K562 (cell line): ENCODE measurements around the gene TUBG2. TPM values are rescaled to one million over a fixed set of nuclear protein-coding genes. Genes with fewer than 3 reads are reported as not detected.

Source experiments
- CCAR2 ChIP-seq: fragments of 200-400 bp; formaldehyde crosslinking; IDR thresholded peaks from 2 replicates; pipeline ENCODE4 v1.6.1; 2017; ENCODE audit warnings: mild to moderate bottlenecking, low read depth, low read length
- CTBP1 ChIP-seq: fragments of 450-650 bp; IDR thresholded peaks from 2 replicates; pipeline ENCODE4 v1.6.1; 2016; ENCODE audit warnings: borderline replicate concordance
- ELF4 ChIP-seq: fragments of 450-650 bp; formaldehyde crosslinking; IDR thresholded peaks from 2 replicates; pipeline ENCODE4 v1.4.0; 2022; ENCODE audit warnings: missing genetic modification characterization
- FOXP1 ChIP-seq: sonication (generic); formaldehyde crosslinking; IDR thresholded peaks from 2 replicates; pipeline ENCODE4 v1.8.0; 2022; ENCODE audit warnings: mild to moderate bottlenecking, missing genetic modification reagents
- HLTF ChIP-seq: fragments of 450-650 bp; IDR thresholded peaks from 2 replicates; pipeline ENCODE4 v1.6.1; 2016
- KHSRP ChIP-seq: fragments of 450-650 bp; IDR thresholded peaks from 2 replicates; pipeline ENCODE4 v1.6.1; 2017
- NBN ChIP-seq: fragments of 450-650 bp; IDR thresholded peaks from 2 replicates; pipeline ENCODE4 v1.6.1; 2016; ENCODE audit warnings: low read depth, mild to moderate bottlenecking
- PKNOX1 ChIP-seq: fragments of 450-650 bp; IDR thresholded peaks from 2 replicates; pipeline ENCODE4 v1.6.1; 2016
- STAT6 ChIP-seq: sonication (generic); formaldehyde crosslinking; IDR thresholded peaks from 2 replicates; pipeline ENCODE4 v1.8.1; 2023; ENCODE audit warnings: mild to moderate bottlenecking, missing genetic modification reagents
- ZC3H4 ChIP-seq: sonication (generic); formaldehyde crosslinking; IDR thresholded peaks from 2 replicates; pipeline ENCODE4 v1.9.0; 2021; ENCODE audit warnings: missing genetic modification reagents, borderline replicate concordance
- ZNF639 ChIP-seq, 2 experiments: fragments of 200-800 bp in 1 of 2; sonication (Bioruptor generic) in 1 of 2; sonication (generic) in 1 of 2; formaldehyde crosslinking in 1 of 2; IDR thresholded peaks in 1 of 2; conservative IDR thresholded peaks in 1 of 2; 2 replicates each; pipeline versions ENCODE4 v1.5.0 to v1.6.1; 2016 to 2020; ENCODE audit warnings: missing compliant biosample characterization in 1 of 2, missing genetic modification characterization in 1 of 2, missing genetic modification reagents in 1 of 2
- polyA plus RNA-seq, 8 experiments: library from polyadenylated mRNA; depleted of rRNA in 4 of 8; stranded (reverse) in 5 of 8; unstranded in 3 of 8; fragments of >200 nt; fragmentation: Nextera tagmentation in 2 of 8; fragmentation: Illumina TruSeq in 1 of 8; extraction: Ambion mirVana in 2 of 8; extraction: Trizol in 1 of 8; gene quantifications; 2 replicates each; pipeline versions ENCODE4 v1.2.1 to v1.2.3, GENCODE V29; 2011 to 2014; ENCODE audit warnings: inconsistent platforms in 1 of 8, missing spikeins in 1 of 8
- total RNA-seq, 7 experiments: library from RNA; depleted of rRNA in 6 of 7; stranded (reverse); fragments of >200 nt in 6 of 7; fragmentation: Illumina TruSeq in 2 of 7; extraction: Trizol in 2 of 7; gene quantifications; 2 replicates each; pipeline versions ENCODE4 v1.2.1 to v1.2.3, GENCODE V29; 2011 to 2021; ENCODE audit warnings: low replicate concordance in 1 of 7
- TF ChIP-seq, protein P1 (sequence below), 2 experiments: fragments of 450-650 bp; IDR thresholded peaks; 2 replicates each; pipeline ENCODE4 v1.6.1; 2016; ENCODE audit warnings: mild to moderate bottlenecking in 2 of 2, borderline replicate concordance in 1 of 2, low read depth in 1 of 2, moderate library complexity in 1 of 2

The TUBG2 gene
- total and polyA plus RNA-seq, 9 of the 15 experiments (the other 6 are each of a cell fraction or from before 2014, with no cell fraction given), result 0.09 to 0.80 (median 0.24) TPM; not detected in 2

GRCh38 chr17:42698736-42699414, 39.8 kb downstream of the TUBG2 start (continued):
- TF ChIP-seq STAT6, result 0 out of 2 replicates have a peak, but pooled peaks have one; percentile 87
- TF ChIP-seq ZNF639 (CRISPR knock-in tag; conservative IDR thresholded peaks at IDR 0.05 in 1 of 2, IDR thresholded peaks at IDR 0.05 in 1 of 2), result peak in 1 of 2 experiments; percentile 96; a peak in 2 of 4 replicates
- peak; percentile 95 for TF ChIP-seq ELF4 (CRISPR knock-in tag)
- TF ChIP-seq CTBP1, result peak; percentile 99
- TF ChIP-seq HLTF, result peak; percentile 92
- TF ChIP-seq ZC3H4, result no peak
- TF ChIP-seq, protein P1, sequence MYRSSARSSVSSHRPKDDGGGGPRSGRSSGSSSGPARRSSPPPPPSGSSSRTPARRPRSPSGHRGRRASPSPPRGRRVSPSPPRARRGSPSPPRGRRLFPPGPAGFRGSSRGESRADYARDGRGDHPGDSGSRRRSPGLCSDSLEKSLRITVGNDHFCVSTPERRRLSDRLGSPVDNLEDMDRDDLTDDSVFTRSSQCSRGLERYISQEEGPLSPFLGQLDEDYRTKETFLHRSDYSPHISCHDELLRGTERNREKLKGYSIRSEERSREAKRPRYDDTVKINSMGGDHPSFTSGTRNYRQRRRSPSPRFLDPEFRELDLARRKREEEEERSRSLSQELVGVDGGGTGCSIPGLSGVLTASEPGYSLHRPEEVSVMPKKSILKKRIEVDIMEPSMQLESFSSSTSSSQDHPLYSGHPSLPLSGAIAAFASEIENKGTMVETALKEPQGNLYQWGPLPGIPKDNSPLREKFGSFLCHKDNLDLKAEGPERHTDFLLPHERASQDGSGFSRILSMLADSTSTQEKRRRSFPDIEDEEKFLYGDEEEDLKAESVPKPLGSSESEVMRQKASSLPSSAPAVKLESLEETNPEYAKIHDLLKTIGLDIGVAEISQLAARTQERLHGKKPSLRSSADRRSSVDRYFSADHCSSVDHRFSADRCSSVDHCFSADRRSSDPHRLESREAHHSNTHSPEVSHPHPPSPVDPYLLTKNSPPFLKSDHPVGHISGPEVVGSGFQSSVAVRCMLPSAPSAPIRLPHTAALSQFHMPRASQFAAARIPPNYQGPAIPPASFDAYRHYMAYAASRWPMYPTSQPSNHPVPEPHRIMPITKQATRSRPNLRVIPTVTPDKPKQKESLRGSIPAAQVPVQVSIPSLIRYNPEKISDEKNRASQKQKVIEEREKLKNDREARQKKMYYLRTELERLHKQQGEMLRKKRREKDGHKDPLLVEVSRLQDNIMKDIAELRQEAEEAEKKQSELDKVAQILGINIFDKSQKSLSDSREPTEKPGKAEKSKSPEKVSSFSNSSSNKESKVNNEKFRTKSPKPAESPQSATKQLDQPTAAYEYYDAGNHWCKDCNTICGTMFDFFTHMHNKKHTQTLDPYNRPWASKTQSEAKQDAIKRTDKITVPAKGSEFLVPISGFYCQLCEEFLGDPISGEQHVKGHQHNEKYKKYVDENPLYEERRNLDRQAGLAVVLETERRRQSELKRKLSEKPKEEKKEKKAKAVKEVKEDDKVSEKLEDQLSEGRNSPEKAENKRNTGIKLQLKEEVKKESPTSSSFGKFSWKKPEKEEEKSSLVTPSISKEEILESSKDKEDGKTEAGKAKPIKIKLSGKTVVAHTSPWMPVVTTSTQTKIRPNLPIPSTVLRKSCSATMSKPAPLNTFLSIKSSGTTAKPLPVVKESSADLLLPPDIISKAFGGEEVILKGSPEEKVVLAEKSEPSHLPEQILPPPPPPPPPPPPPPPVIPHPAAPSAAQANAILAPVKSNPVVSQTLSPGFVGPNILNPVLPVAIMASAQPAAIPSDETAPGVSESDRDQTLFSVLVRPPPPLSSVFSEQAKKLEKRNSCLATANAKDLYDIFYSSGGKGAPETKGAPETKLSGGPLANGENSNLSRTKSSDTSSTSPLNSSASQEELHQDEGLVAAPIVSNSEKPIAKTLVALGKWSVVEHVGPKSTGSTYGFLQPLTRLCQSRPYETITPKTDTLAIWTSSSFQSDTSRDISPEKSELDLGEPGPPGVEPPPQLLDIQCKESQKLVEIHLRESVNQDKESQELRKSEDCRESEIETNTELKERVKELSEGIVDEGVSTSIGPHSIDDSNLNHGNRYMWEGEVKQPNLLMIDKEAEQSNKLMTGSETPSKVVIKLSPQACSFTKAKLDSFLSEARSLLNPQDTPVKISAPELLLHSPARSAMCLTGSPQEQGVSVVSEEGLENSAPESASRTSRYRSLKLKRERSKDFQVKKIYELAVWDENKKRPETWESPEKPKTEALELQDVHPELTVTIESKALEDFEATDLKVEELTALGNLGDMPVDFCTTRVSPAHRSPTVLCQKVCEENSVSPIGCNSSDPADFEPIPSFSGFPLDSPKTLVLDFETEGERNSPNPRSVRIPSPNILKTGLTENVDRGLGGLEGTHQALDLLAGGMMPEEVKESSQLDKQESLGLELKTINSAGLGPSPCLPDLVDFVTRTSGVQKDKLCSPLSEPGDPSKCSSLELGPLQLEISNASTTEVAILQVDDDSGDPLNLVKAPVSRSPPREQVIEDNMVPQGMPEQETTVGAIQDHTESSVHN (IDR thresholded peaks at IDR 0.05; ENCODE audit: borderline replicate concordance in 1 of 2, low read depth in 1 of 2), result peak in 1 of 2 experiments; percentile 81; a peak in 2 of 4 replicates
- TF ChIP-seq KHSRP, result peak; percentile 91
- no peak for TF ChIP-seq FOXP1 (CRISPR knock-in tag)
- peak; percentile 86; the same call in 1 of the 2 replicates for TF ChIP-seq CCAR2
- peak; percentile 90 for TF ChIP-seq PKNOX1
- TF ChIP-seq NBN, result peak; percentile 99
